Measurements from ENCODE around the gene GLOD5. TPM values are rescaled to one million over a fixed set of nuclear protein-coding genes. Genes with fewer than 3 reads are reported as not detected.

The GLOD5 gene
- total RNA-seq, 1 donor from 2014 or later, result not detected

DNA sequence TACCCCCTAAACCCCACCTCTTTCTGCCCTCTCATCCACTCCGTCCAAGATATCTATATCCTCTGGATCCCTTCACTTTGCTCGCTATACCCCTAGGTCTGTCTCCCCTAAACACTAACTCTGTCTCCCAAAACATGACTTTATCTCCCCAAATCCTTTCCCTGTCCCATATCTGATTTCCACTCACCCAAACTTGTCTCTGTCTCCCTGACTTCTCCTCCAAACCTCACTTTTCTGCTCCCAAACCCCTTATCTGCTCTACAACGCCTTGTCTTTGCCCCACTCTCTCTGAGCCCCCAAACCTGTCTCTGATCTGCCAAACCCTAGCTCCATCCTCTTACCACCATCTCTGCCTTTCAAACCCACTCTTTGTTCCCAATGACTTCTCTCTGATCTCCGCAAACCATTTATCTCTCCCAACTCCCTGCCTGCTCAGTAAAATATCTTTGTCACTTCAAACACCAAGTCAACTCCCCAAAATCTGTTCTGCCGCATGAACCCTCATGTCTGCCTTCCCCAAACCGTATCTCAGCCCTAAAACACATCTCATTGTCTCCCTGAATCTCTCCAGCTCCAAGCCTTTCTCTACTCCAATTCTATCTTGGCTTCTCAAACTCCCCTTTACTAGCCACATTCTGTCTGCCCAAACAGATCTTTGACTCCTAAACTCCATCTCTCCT is 25.4 kb downstream of the GLOD5 start:
- no peak for TF ChIP-seq CTCF (conservative IDR thresholded peaks at IDR 0.05)
- Mint-ChIP-seq H3K4me3 (no peak overlapping the region), H3K27me3 (ENCODE audit: low read depth) (peaks cover 17% of the 10 kb centered on the region), H3K36me3 (ENCODE audit: low read depth) (no peaks in the 10 kb centered on the region), H3K9me3 (no peaks in the 10 kb centered on the region), H3K4me1 (no peaks in the 10 kb centered on the region), H3K27ac (ENCODE audit: unreplicated experiment) (no peak overlapping the region)
- DNase-seq (ENCODE audit: low read depth, low spot score), result no peak

- H3K4me1 Mint-ChIP-seq, result no peaks in the 10 kb centered on the region
- no peak overlapping the region for H3K27ac Mint-ChIP-seq (ENCODE audit: unreplicated experiment)
- no peaks in the 10 kb centered on the region for H3K9me3 Mint-ChIP-seq
- H3K36me3 Mint-ChIP-seq (ENCODE audit: low read depth), result no peaks in the 10 kb centered on the region
- no peak overlapping the region for H3K4me3 Mint-ChIP-seq
- no peak for DNase-seq (ENCODE audit: low read depth, low spot score)
- TF ChIP-seq CTCF (conservative IDR thresholded peaks at IDR 0.05), result no peak
- H3K27me3 Mint-ChIP-seq (ENCODE audit: low read depth), result peaks cover 17% of the 10 kb centered on the region
Observed at GRCh38 chrX:48787505-48788443, 26.2 kb downstream of the GLOD5 start.

GRCh38 chrX:48789366-48790220 is 28.0 kb downstream of the GLOD5 start:
- Mint-ChIP-seq H3K4me3 (no peak overlapping the region), H3K4me1 (peaks cover 5% of the 10 kb centered on the region), H3K9me3 (no peaks in the 10 kb centered on the region), H3K36me3 (ENCODE audit: low read depth) (no peaks in the 10 kb centered on the region), H3K27me3 (ENCODE audit: low read depth) (peaks cover 17% of the 10 kb centered on the region), H3K27ac (ENCODE audit: unreplicated experiment) (no peak overlapping the region)
- no peak for DNase-seq (ENCODE audit: low read depth, low spot score)
- TF ChIP-seq CTCF (conservative IDR thresholded peaks at IDR 0.05), result no peak

- no peaks in the 10 kb centered on the region for H3K9me3 Mint-ChIP-seq
- peaks cover 8% of the 10 kb centered on the region for H3K4me1 Mint-ChIP-seq
- H3K4me3 Mint-ChIP-seq, result no peak overlapping the region
- H3K27me3 Mint-ChIP-seq (ENCODE audit: low read depth), result peaks cover 16% of the 10 kb centered on the region
- H3K27ac Mint-ChIP-seq (ENCODE audit: unreplicated experiment), result no peak overlapping the region
- H3K36me3 Mint-ChIP-seq (ENCODE audit: low read depth), result no peaks in the 10 kb centered on the region
- TF ChIP-seq CTCF (conservative IDR thresholded peaks at IDR 0.05), result no peak
- no peak for DNase-seq (ENCODE audit: low read depth, low spot score)
Observed at GRCh38 chrX:48790477-48790876, 28.9 kb downstream of the GLOD5 start.

Data from neural crest cell (in vitro differentiated cells).